Measurements from ENCODE around the gene FIS1. TPM values are rescaled to one million over a fixed set of nuclear protein-coding genes. Genes with fewer than 3 reads are reported as not detected.
"Not testable (repeated sequence)": the region's sequence is repeated elsewhere in the genome, so short reads cannot be mapped to it uniquely, and the experiment has no call there.

Gene FIS1
- total RNA-seq, 1 donor from 2014 or later, result 140 TPM

DNA sequence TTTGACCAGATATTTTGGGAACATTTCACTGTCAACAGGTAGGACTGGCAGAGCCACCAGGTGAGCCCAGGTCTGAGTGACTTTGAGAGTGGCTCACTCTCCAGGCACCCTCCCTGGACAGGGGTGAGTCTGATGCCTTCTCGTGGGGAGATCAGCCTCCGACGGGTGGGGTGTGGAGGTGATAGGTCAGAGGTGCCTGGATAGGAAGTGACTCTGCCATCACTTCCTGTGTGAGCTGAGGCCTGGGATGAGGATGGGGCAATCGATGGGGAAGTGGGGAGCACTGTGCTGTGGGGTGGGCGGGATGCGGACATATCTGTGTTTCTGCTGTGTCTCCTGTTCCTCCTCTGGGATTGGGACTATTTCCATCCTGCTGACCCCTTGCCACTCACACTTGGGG lies 42.2 kb upstream of the FIS1 start:
- Histone ChIP-seq H3K9me3 (ENCODE audit: insufficient read depth, low read depth, low read length) (no peaks in the 10 kb centered on the region), H3K27me3 (ENCODE audit: insufficient read depth, low read length) (peaks cover 3% of the 10 kb centered on the region), H3K4me2 (ENCODE audit: low read length) (no peak overlapping the region), H3K4me1 (ENCODE audit: insufficient read depth, low read length) (no peaks in the 10 kb centered on the region), H3K27ac (ENCODE audit: low read depth, low read length) (no peak overlapping the region), H2AFZ (ENCODE audit: low read depth, low read length) (no peak overlapping the region), H4K20me1 (ENCODE audit: insufficient read depth, low read length) (no peaks in the 10 kb centered on the region), H3K9ac (ENCODE audit: low read length) (no peak overlapping the region), H3K36me3 (ENCODE audit: insufficient read depth, low read length) (no peaks in the 10 kb centered on the region), H3K79me2 (ENCODE audit: insufficient read depth, low read length) (no peaks in the 10 kb centered on the region), H3K4me3 (ENCODE audit: insufficient read depth, low read depth, low read length) (no peak overlapping the region)
- Mint-ChIP-seq H3K9me3 (ENCODE audit: unreplicated experiment) (peaks cover 2% of the 10 kb centered on the region), H3K4me3 (ENCODE audit: unreplicated experiment) (no peak overlapping the region), H3K27ac (ENCODE audit: unreplicated experiment) (no peak overlapping the region), H3K27me3 (ENCODE audit: low read depth, unreplicated experiment) (peaks cover 35% of the 10 kb centered on the region), H3K36me3 (ENCODE audit: low read depth, unreplicated experiment) (peaks cover 3% of the 10 kb centered on the region), H3K4me1 (ENCODE audit: low read depth, unreplicated experiment) (no peaks in the 10 kb centered on the region)
- FAIRE-seq, result no peak
- TF ChIP-seq, protein P1, sequence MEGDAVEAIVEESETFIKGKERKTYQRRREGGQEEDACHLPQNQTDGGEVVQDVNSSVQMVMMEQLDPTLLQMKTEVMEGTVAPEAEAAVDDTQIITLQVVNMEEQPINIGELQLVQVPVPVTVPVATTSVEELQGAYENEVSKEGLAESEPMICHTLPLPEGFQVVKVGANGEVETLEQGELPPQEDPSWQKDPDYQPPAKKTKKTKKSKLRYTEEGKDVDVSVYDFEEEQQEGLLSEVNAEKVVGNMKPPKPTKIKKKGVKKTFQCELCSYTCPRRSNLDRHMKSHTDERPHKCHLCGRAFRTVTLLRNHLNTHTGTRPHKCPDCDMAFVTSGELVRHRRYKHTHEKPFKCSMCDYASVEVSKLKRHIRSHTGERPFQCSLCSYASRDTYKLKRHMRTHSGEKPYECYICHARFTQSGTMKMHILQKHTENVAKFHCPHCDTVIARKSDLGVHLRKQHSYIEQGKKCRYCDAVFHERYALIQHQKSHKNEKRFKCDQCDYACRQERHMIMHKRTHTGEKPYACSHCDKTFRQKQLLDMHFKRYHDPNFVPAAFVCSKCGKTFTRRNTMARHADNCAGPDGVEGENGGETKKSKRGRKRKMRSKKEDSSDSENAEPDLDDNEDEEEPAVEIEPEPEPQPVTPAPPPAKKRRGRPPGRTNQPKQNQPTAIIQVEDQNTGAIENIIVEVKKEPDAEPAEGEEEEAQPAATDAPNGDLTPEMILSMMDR (IDR thresholded peaks at IDR 0.05; ENCODE audit: insufficient read depth, low read depth, low read length), result no peak
- no peak for TF ChIP-seq EZH2 (IDR thresholded peaks at IDR 0.05; ENCODE audit: insufficient read depth, low read length)
- DNase-seq (ENCODE audit: low read depth), result no peak

DNA sequence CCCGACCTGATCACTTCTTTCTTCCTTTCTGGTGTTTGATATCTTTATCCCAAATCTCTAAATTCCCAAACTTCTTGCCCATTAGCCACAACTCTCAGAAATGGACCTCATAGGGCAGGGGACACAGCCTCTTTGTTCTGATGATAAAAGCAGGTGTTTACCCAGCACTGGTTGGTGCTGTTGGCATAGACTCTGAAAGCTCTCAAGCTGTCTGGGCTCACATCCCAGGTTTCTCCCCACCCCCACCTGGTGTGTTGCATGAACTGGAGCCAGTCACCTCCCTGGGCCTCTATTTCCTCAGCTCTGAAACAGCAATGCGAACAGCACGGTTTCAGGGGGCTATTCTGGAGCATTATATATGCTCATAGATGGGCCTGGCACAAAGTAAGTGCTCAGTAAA lies 41.0 kb upstream of the FIS1 start:
- H3K36me3 ChIP-seq (ENCODE audit: insufficient read depth, low read length); H3K4me1 ChIP-seq (ENCODE audit: insufficient read depth, low read length); H4K20me1 ChIP-seq (ENCODE audit: insufficient read depth, low read length); H3K4me1 Mint-ChIP-seq (ENCODE audit: low read depth, unreplicated experiment); H3K4me3 Mint-ChIP-seq (ENCODE audit: unreplicated experiment); H3K27ac Mint-ChIP-seq (ENCODE audit: unreplicated experiment); FAIRE-seq; H3K27ac ChIP-seq (ENCODE audit: low read depth, low read length); H3K4me3 ChIP-seq (ENCODE audit: insufficient read depth, low read depth, low read length); DNase-seq (ENCODE audit: low read depth); H3K9me3 ChIP-seq (ENCODE audit: insufficient read depth, low read depth, low read length); H3K9ac ChIP-seq (ENCODE audit: low read length); H2AFZ ChIP-seq (ENCODE audit: low read depth, low read length); H3K4me2 ChIP-seq (ENCODE audit: low read length); H3K27me3 ChIP-seq (ENCODE audit: insufficient read depth, low read length); H3K9me3 Mint-ChIP-seq (ENCODE audit: unreplicated experiment); H3K36me3 Mint-ChIP-seq (ENCODE audit: low read depth, unreplicated experiment); H3K79me2 ChIP-seq (ENCODE audit: insufficient read depth, low read length): not testable (repeated sequence)
- H3K27me3 Mint-ChIP-seq (ENCODE audit: low read depth, unreplicated experiment), result peaks cover 32% of the 10 kb centered on the region

- Mint-ChIP-seq H3K27me3 (ENCODE audit: low read depth, unreplicated experiment) (peaks cover 29% of the 10 kb centered on the region), H3K27ac (ENCODE audit: unreplicated experiment) (no peak overlapping the region), H3K9me3 (ENCODE audit: unreplicated experiment) (peaks cover 2% of the 10 kb centered on the region), H3K4me3 (ENCODE audit: unreplicated experiment) (no peak overlapping the region), H3K4me1 (ENCODE audit: low read depth, unreplicated experiment) (no peaks in the 10 kb centered on the region), H3K36me3 (ENCODE audit: low read depth, unreplicated experiment) (peaks cover 3% of the 10 kb centered on the region)
- peaks cover 3% of the 10 kb centered on the region for H3K27me3 ChIP-seq (ENCODE audit: insufficient read depth, low read length)
- DNase-seq (ENCODE audit: low read depth) (no peak), FAIRE-seq (no peak)
- no peaks in the 10 kb centered on the region for H3K4me1 ChIP-seq (ENCODE audit: insufficient read depth, low read length)
- no peak overlapping the region for H3K4me2 ChIP-seq (ENCODE audit: low read length)
- H3K9ac ChIP-seq (ENCODE audit: low read length), result no peak overlapping the region
- H3K79me2 ChIP-seq (ENCODE audit: insufficient read depth, low read length), result no peaks in the 10 kb centered on the region
- TF ChIP-seq, protein P1 (IDR thresholded peaks at IDR 0.05; ENCODE audit: insufficient read depth, low read depth, low read length), result no peak
- TF ChIP-seq EZH2 (IDR thresholded peaks at IDR 0.05; ENCODE audit: insufficient read depth, low read length), result no peak
- no peak overlapping the region for H3K27ac ChIP-seq (ENCODE audit: low read depth, low read length)
- no peaks in the 10 kb centered on the region for H4K20me1 ChIP-seq (ENCODE audit: insufficient read depth, low read length)
- no peak overlapping the region for H2AFZ ChIP-seq (ENCODE audit: low read depth, low read length)
- H3K9me3 ChIP-seq (ENCODE audit: insufficient read depth, low read depth, low read length), result no peaks in the 10 kb centered on the region
- H3K4me3 ChIP-seq (ENCODE audit: insufficient read depth, low read depth, low read length), result no peak overlapping the region
- no peaks in the 10 kb centered on the region for H3K36me3 ChIP-seq (ENCODE audit: insufficient read depth, low read length)
Measured at GRCh38 chr7:101285171-101285570, 40.3 kb upstream of the FIS1 start.

DNA sequence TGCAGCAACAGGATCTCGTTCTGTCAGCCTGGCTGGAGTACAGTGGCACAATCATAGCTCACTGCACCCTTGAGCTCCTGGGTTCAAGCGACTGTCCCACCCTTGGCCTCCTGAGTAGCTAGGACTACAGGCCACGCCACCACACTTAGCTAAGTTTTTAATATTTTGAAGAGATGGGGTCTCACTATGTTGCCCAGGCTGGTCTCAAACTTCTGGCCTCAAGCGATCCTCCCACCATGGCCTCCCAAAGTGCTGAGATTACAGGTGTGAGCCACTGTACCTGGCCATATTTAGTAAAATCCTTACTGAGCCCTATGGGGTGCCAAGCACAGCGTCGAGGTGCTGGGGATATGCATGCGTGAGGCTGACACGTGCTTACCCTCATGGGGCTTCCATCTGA lies 36.0 kb upstream of the FIS1 start:
- not testable (repeated sequence) for H3K9ac ChIP-seq (ENCODE audit: low read length); H3K4me2 ChIP-seq (ENCODE audit: low read length); H3K36me3 ChIP-seq (ENCODE audit: insufficient read depth, low read length); H3K4me1 Mint-ChIP-seq (ENCODE audit: low read depth, unreplicated experiment); H3K4me1 ChIP-seq (ENCODE audit: insufficient read depth, low read length); H3K27ac Mint-ChIP-seq (ENCODE audit: unreplicated experiment); H3K79me2 ChIP-seq (ENCODE audit: insufficient read depth, low read length); H3K9me3 ChIP-seq (ENCODE audit: insufficient read depth, low read depth, low read length); H3K4me3 Mint-ChIP-seq (ENCODE audit: unreplicated experiment); FAIRE-seq; H2AFZ ChIP-seq (ENCODE audit: low read depth, low read length); DNase-seq (ENCODE audit: low read depth); H3K27me3 ChIP-seq (ENCODE audit: insufficient read depth, low read length); H3K4me3 ChIP-seq (ENCODE audit: insufficient read depth, low read depth, low read length); H3K36me3 Mint-ChIP-seq (ENCODE audit: low read depth, unreplicated experiment); H4K20me1 ChIP-seq (ENCODE audit: insufficient read depth, low read length); H3K27ac ChIP-seq (ENCODE audit: low read depth, low read length); H3K9me3 Mint-ChIP-seq (ENCODE audit: unreplicated experiment)
- H3K27me3 Mint-ChIP-seq (ENCODE audit: low read depth, unreplicated experiment), result peaks cover 19% of the 10 kb centered on the region

Measured in astrocyte (in vitro differentiated cells and primary cell).